Ovary (tissue), 3 donors: Measurements from ENCODE around the gene WNT6.

ENCODE experiments used
- EP300 ChIP-seq: sonication (generic); formaldehyde crosslinking; IDR thresholded peaks from one replicate; pipeline ENCODE4 v1.6.1; 2017; ENCODE audit warnings: antibody characterized with exemption
- POLR2A ChIP-seq: fragments of 450-650 bp; IDR thresholded peaks from one replicate; pipeline ENCODE4 v1.6.1; 2017; ENCODE audit warnings: antibody characterized with exemption, mild to moderate bottlenecking, moderate library complexity
- TF ChIP-seq, protein P1 (sequence below), 3 donors: fragments of 450-650 bp in 2 of 3; fragments of 200-600 bp in 1 of 3; IDR thresholded peaks; one replicate each; pipeline versions ENCODE4 v1.5.1 to v1.8.0; 2016 to 2022; ENCODE audit warnings: antibody characterized with exemption in 3 of 3, mild to moderate bottlenecking in 1 of 3
- donor health status: DM: no; HTN: no; CAD: no.

DNA sequence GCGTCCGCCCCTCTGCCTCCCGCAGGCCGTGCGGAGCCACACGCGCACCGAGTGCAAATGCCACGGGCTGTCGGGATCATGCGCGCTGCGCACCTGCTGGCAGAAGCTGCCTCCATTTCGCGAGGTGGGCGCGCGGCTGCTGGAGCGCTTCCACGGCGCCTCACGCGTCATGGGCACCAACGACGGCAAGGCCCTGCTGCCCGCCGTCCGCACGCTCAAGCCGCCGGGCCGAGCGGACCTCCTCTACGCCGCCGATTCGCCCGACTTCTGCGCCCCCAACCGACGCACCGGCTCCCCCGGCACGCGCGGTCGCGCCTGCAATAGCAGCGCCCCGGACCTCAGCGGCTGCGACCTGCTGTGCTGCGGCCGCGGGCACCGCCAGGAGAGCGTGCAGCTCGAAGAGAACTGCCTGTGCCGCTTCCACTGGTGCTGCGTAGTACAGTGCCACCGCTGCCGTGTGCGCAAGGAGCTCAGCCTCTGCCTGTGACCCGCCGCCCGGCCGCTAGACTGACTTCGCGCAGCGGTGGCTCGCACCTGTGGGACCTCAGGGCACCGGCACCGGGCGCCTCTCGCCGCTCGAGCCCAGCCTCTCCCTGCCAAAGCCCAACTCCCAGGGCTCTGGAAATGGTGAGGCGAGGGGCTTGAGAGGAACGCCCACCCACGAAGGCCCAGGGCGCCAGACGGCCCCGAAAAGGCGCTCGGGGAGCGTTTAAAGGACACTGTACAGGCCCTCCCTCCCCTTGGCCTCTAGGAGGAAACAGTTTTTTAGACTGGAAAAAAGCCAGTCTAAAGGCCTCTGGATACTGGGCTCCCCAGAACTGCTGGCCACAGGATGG is 14.0 kb downstream of the WNT6 start:
- TF ChIP-seq, protein P1, sequence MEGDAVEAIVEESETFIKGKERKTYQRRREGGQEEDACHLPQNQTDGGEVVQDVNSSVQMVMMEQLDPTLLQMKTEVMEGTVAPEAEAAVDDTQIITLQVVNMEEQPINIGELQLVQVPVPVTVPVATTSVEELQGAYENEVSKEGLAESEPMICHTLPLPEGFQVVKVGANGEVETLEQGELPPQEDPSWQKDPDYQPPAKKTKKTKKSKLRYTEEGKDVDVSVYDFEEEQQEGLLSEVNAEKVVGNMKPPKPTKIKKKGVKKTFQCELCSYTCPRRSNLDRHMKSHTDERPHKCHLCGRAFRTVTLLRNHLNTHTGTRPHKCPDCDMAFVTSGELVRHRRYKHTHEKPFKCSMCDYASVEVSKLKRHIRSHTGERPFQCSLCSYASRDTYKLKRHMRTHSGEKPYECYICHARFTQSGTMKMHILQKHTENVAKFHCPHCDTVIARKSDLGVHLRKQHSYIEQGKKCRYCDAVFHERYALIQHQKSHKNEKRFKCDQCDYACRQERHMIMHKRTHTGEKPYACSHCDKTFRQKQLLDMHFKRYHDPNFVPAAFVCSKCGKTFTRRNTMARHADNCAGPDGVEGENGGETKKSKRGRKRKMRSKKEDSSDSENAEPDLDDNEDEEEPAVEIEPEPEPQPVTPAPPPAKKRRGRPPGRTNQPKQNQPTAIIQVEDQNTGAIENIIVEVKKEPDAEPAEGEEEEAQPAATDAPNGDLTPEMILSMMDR (IDR thresholded peaks at IDR 0.05): no peak
- no peak for TF ChIP-seq POLR2A
- TF ChIP-seq EP300: no peak
